Thymus (tissue), 11 donors: ENCODE results near the gene VSTM4. TPM values are rescaled to one million over a fixed set of nuclear protein-coding genes. Genes with fewer than 3 reads are reported as not detected.

Experiments used
- DNase-seq, 9 donors: peaks; one replicate each; pipeline ENCODE4 v3.0.0-alpha.2; 2013; ENCODE audit warnings: low spot score in 9 of 9, low read depth in 6 of 9, missing footprints in 1 of 9
- H3K27ac ChIP-seq, 2 donors: one replicate each; pipeline ENCODE4 v1.5.1; 2013; ENCODE audit warnings: control low read depth in 1 of 2, low read depth in 1 of 2, low read length in 1 of 2, mild to moderate bottlenecking in 1 of 2, moderate library complexity in 1 of 2
- H3K27me3 ChIP-seq, 2 donors: one replicate each; pipeline ENCODE4 v1.5.1; 2013; ENCODE audit warnings: low read length in 1 of 2; ENCODE audit not compliant: control insufficient read depth in 2 of 2, insufficient read depth in 1 of 2
- H3K36me3 ChIP-seq, 2 donors: one replicate each; pipeline ENCODE4 v1.5.1; 2013; ENCODE audit warnings: low read length in 1 of 2, mild to moderate bottlenecking in 1 of 2, moderate library complexity in 1 of 2; ENCODE audit not compliant: control insufficient read depth in 2 of 2, insufficient read depth in 2 of 2
- H3K4me1 ChIP-seq, 2 donors: one replicate each; pipeline ENCODE4 v1.5.1; 2013; ENCODE audit warnings: low read length in 2 of 2; ENCODE audit not compliant: control insufficient read depth in 2 of 2, insufficient read depth in 2 of 2
- H3K4me3 ChIP-seq, 2 donors: one replicate each; pipeline ENCODE4 v1.5.1; 2013; ENCODE audit warnings: low read length in 2 of 2, control low read depth in 1 of 2, mild to moderate bottlenecking in 1 of 2
- H3K9me3 ChIP-seq, 2 donors: one replicate each; pipeline ENCODE4 v1.5.1; 2013; ENCODE audit warnings: low read length in 1 of 2, mild to moderate bottlenecking in 1 of 2; ENCODE audit not compliant: control insufficient read depth in 2 of 2, insufficient read depth in 1 of 2
- WGBS: extraction: QIAGEN DNeasy Blood & Tissue Kit; methylation state at CpG from one replicate; pipeline ENCODE4 v1.1.7; 2013; 5-methylcytosine and 5-hydroxymethylcytosine counted together
- polyA plus RNA-seq: library from polyadenylated mRNA; stranded (reverse); fragments of 200-250 nt; gene quantifications from one replicate; pipeline ENCODE4 v1.2.3, GENCODE V29; 2013
- total RNA-seq: library from RNA; stranded (reverse); fragments of 120-200 nt; gene quantifications from one replicate; pipeline ENCODE4 v1.2.4, GENCODE V29; 2013
- donor health status: healthy.

The VSTM4 gene
- total and polyA plus RNA-seq, 2 donors = 2.3 to 3.4 TPM

- H3K36me3 ChIP-seq = no peaks in the 10 kb centered on the region
- H3K4me1 ChIP-seq = no peaks in the 10 kb centered on the region
- no peaks in the 10 kb centered on the region for H3K27me3 ChIP-seq
- H3K4me3 ChIP-seq = no peak overlapping the region
- no peak overlapping the region for H3K27ac ChIP-seq
- WGBS = 88% methylated on average over 8 of the region's 8 CpGs
- no peak for DNase-seq
- H3K9me3 ChIP-seq = no peaks in the 10 kb centered on the region
Measured at GRCh38 chr10:49009199-49009979, 105.9 kb downstream of the VSTM4 start.

- Histone ChIP-seq H3K4me1 (no peaks in the 10 kb centered on the region), H3K4me3 (no peak overlapping the region), H3K36me3 (no peaks in the 10 kb centered on the region), H3K27ac (no peak overlapping the region), H3K9me3 (no peaks in the 10 kb centered on the region), H3K27me3 (no peaks in the 10 kb centered on the region)
- WGBS = 96% methylated on average over 13 of the region's 13 CpGs
- DNase-seq = no peak
Measured at GRCh38 chr10:49008505-49009198, 106.7 kb downstream of the VSTM4 start.

GRCh38 chr10:49008091-49008490, 107.2 kb downstream of the VSTM4 start:
- 74% methylated on average over 1 of the region's 1 CpG for WGBS
- Histone ChIP-seq H3K9me3 (no peaks in the 10 kb centered on the region), H3K4me1 (no peaks in the 10 kb centered on the region), H3K27me3 (no peaks in the 10 kb centered on the region), H3K27ac (no peak overlapping the region), H3K36me3 (no peaks in the 10 kb centered on the region), H3K4me3 (no peak overlapping the region)
- DNase-seq = no peak

GRCh38 chr10:49007129-49007528, 108.2 kb downstream of the VSTM4 start:
- H3K27me3 ChIP-seq = no peaks in the 10 kb centered on the region
- H3K9me3 ChIP-seq = no peaks in the 10 kb centered on the region
- no peaks in the 10 kb centered on the region for H3K36me3 ChIP-seq
- H3K27ac ChIP-seq = no peak overlapping the region
- 88% methylated on average over 5 of the region's 5 CpGs for WGBS
- DNase-seq = no peak
- H3K4me1 ChIP-seq = no peaks in the 10 kb centered on the region
- H3K4me3 ChIP-seq = no peak overlapping the region

GRCh38 chr10:49005270-49005669, 110.1 kb downstream of the VSTM4 start:
- Histone ChIP-seq H3K27ac (no peak overlapping the region), H3K9me3 (no peaks in the 10 kb centered on the region), H3K27me3 (no peaks in the 10 kb centered on the region), H3K36me3 (no peaks in the 10 kb centered on the region), H3K4me3 (no peak overlapping the region), H3K4me1 (no peaks in the 10 kb centered on the region)
- 91% methylated on average over 5 of the region's 5 CpGs for WGBS
- DNase-seq = no peak

GRCh38 chr10:49001870-49002672, 113.3 kb downstream of the VSTM4 start:
- Histone ChIP-seq H3K4me1 (no peaks in the 10 kb centered on the region), H3K36me3 (no peaks in the 10 kb centered on the region), H3K27ac (no peak overlapping the region), H3K4me3 (no peak overlapping the region), H3K27me3 (no peaks in the 10 kb centered on the region), H3K9me3 (no peaks in the 10 kb centered on the region)
- WGBS = 76% methylated on average over 17 of the region's 17 CpGs
- no peak for DNase-seq

GRCh38 chr10:49001402-49001801, 113.9 kb downstream of the VSTM4 start:
- Histone ChIP-seq H3K4me1 (no peaks in the 10 kb centered on the region), H3K9me3 (no peaks in the 10 kb centered on the region), H3K27me3 (no peaks in the 10 kb centered on the region), H3K36me3 (no peaks in the 10 kb centered on the region), H3K27ac (no peak overlapping the region), H3K4me3 (no peak overlapping the region)
- 98% methylated on average over 9 of the region's 9 CpGs for WGBS
- DNase-seq = no peak

- no peak overlapping the region for H3K4me3 ChIP-seq
- no peak overlapping the region for H3K27ac ChIP-seq
- no peaks in the 10 kb centered on the region for H3K9me3 ChIP-seq
- H3K27me3 ChIP-seq = no peaks in the 10 kb centered on the region
- no peaks in the 10 kb centered on the region for H3K4me1 ChIP-seq
- 94% methylated on average over 13 of the region's 13 CpGs for WGBS
- no peaks in the 10 kb centered on the region for H3K36me3 ChIP-seq
- DNase-seq = no peak
Measured at GRCh38 chr10:49000437-49001398, 114.6 kb downstream of the VSTM4 start.
